H1 (cell line): Measurements from ENCODE around the gene TMC6. TPM values are rescaled to one million over a fixed set of nuclear protein-coding genes. Genes with fewer than 3 reads are reported as not detected.

Experiments
- CTCF ChIA-PET: fragments of 300-600 bp; sonication (Branson Sonifier 250); formaldehyde crosslinking; loops from one replicate; lab custom pipeline; 2021; ENCODE audit not compliant: partially characterized antibody; lab: Charles Lee
- POLR2A ChIA-PET: fragments of 300-600 bp; sonication (Branson Sonifier 250); formaldehyde crosslinking; loops from one replicate; lab custom pipeline; 2021; ENCODE audit warnings: inconsistent platforms; ENCODE audit not compliant: partially characterized antibody; lab: Charles Lee
- DNase-seq, 2 experiments: peaks; one replicate each; pipeline versions ENCODE4 v3.0.0 to v3.0.0-alpha.2; 2010 to 2022; ENCODE audit warnings: low spot score in 2 of 2, low read depth in 1 of 2, mixed read lengths in 1 of 2
- FAIRE-seq: peaks from 2 replicates; lab custom pipeline; 2011; peaks lifted over from hg19 to GRCh38; lab: Jason Lieb, UNC
- H2AFZ ChIP-seq: 2 replicates; pipeline ENCODE4 v1.8.1; 2012; ENCODE audit warnings: low read length, inconsistent platforms
- H2AK5ac ChIP-seq: 2 replicates; pipeline ENCODE4 v1.6.1; 2013; ENCODE audit warnings: low read depth, low read length
- H2BK120ac ChIP-seq: replicated peaks from 2 replicates; pipeline ENCODE3; 2013; ENCODE audit warnings: low read depth, low read length, inconsistent platforms
- H2BK12ac ChIP-seq: 2 replicates; pipeline ENCODE4 v1.6.1; 2013; ENCODE audit warnings: low read depth, low read length
- H2BK15ac ChIP-seq: 2 replicates; pipeline ENCODE4 v1.6.1; 2013; ENCODE audit warnings: low read length
- H2BK20ac ChIP-seq: 2 replicates; pipeline ENCODE4 v1.6.1; 2013; ENCODE audit warnings: low read length
- H2BK5ac ChIP-seq: 2 replicates; pipeline ENCODE4 v1.6.1; 2013; ENCODE audit warnings: low read depth, low read length
- H3K14ac ChIP-seq: 2 replicates; pipeline ENCODE4 v1.6.1; 2013; ENCODE audit warnings: inconsistent platforms; ENCODE audit not compliant: insufficient read length
- H3K18ac ChIP-seq: 2 replicates; pipeline ENCODE4 v1.6.1; 2013; ENCODE audit warnings: low read length; ENCODE audit errors: extremely low read depth
- H3K23ac ChIP-seq: 2 replicates; pipeline ENCODE4 v1.6.1; 2013; ENCODE audit warnings: inconsistent platforms; ENCODE audit not compliant: insufficient read length
- H3K23me2 ChIP-seq: 2 replicates; pipeline ENCODE4 v1.6.1; 2013; ENCODE audit warnings: low read depth, low read length
- H3K27ac ChIP-seq: 2 replicates; pipeline ENCODE4 v1.6.1; 2011; ENCODE audit warnings: low read depth, low read length, inconsistent platforms
- H3K27me3 ChIP-seq, 4 experiments: replicated peaks in 1 of 4; 1 replicate in 1 of 4; 2 replicates in 3 of 4; pipeline versions ENCODE4 v1.6.1 to v1.8.1; 2011 to 2013; ENCODE audit warnings: low read length in 3 of 4, mild to moderate bottlenecking in 3 of 4, inconsistent platforms in 2 of 4, mixed read lengths in 2 of 4, moderate library complexity in 1 of 4; ENCODE audit not compliant: control insufficient read depth in 3 of 4, insufficient read depth in 3 of 4; ENCODE audit errors: extremely low read depth in 1 of 4
- H3K36me3 ChIP-seq, 4 experiments: 2 replicates each; pipeline versions ENCODE4 v1.6.1 to v1.8.1; 2011 to 2013; ENCODE audit warnings: mild to moderate bottlenecking in 4 of 4, low read length in 3 of 4, moderate library complexity in 2 of 4, control low read depth in 1 of 4, inconsistent platforms in 1 of 4; ENCODE audit not compliant: insufficient read depth in 4 of 4, control insufficient read depth in 2 of 4
- H3K4ac ChIP-seq: replicated peaks from 2 replicates; pipeline ENCODE3; 2013; ENCODE audit warnings: low read length, low read depth, mixed read lengths, inconsistent platforms; ENCODE audit not compliant: insufficient read length
- H3K4me1 ChIP-seq, 4 experiments: replicated peaks in 1 of 4; 1 replicate in 1 of 4; 2 replicates in 3 of 4; pipeline versions ENCODE4 v1.6.1 to v1.8.1; 2011 to 2013; ENCODE audit warnings: low read length in 3 of 4, inconsistent platforms in 2 of 4, mixed read lengths in 1 of 4; ENCODE audit not compliant: insufficient read depth in 4 of 4, control insufficient read depth in 3 of 4
- H3K4me2 ChIP-seq, 2 experiments: 2 replicates each; pipeline versions ENCODE4 v1.6.1 to v1.8.1; 2011 to 2013; ENCODE audit warnings: low read depth in 2 of 2, low read length in 2 of 2, control low read depth in 1 of 2, inconsistent platforms in 1 of 2, mild to moderate bottlenecking in 1 of 2; ENCODE audit not compliant: insufficient read depth in 1 of 2
- H3K4me3 ChIP-seq, 4 experiments: fragments of 200-600, 300-600 bp in 1 of 4; sonication (generic), shearing (Covaris generic), sonication (Bioruptor Twin) in 1 of 4; 2 replicates each; pipeline versions ENCODE4 v1.5.1 to v1.8.1; 2011 to 2016; ENCODE audit warnings: low read length in 4 of 4, low read depth in 3 of 4, control low read depth in 2 of 4, inconsistent platforms in 2 of 4, mild to moderate bottlenecking in 2 of 4, mixed read lengths in 1 of 4, moderate library complexity in 1 of 4; ENCODE audit not compliant: insufficient read depth in 2 of 4; ENCODE audit errors: extremely low read depth in 1 of 4
- H3K56ac ChIP-seq: replicated peaks from 2 replicates; pipeline ENCODE3; 2013; ENCODE audit warnings: low read depth, mild to moderate bottlenecking, mixed read lengths, low read length, inconsistent platforms; ENCODE audit not compliant: insufficient read length
- H3K79me1 ChIP-seq: 2 replicates; pipeline ENCODE4 v1.6.1; 2013; ENCODE audit warnings: low read depth, low read length, control low read depth
- H3K79me2 ChIP-seq, 2 experiments: 2 replicates each; pipeline versions ENCODE4 v1.6.1 to v1.8.1; 2012 to 2013; ENCODE audit warnings: low read length in 2 of 2, mild to moderate bottlenecking in 2 of 2, inconsistent platforms in 1 of 2; ENCODE audit not compliant: insufficient read depth in 2 of 2, control insufficient read depth in 1 of 2
- H3K9ac ChIP-seq, 4 experiments: replicated peaks in 1 of 4; 1 replicate in 1 of 4; 2 replicates in 3 of 4; pipeline versions ENCODE4 v1.6.1 to v1.8.1; 2011 to 2013; ENCODE audit warnings: low read depth in 3 of 4, low read length in 3 of 4, control low read depth in 2 of 4, mild to moderate bottlenecking in 2 of 4, moderate library complexity in 2 of 4, inconsistent platforms in 1 of 4; ENCODE audit errors: extremely low read depth in 1 of 4
- H3K9me3 ChIP-seq, 2 experiments: 2 replicates each; pipeline versions ENCODE4 v1.6.1 to v1.8.1; 2012 to 2013; ENCODE audit warnings: mild to moderate bottlenecking in 2 of 2, moderate library complexity in 2 of 2, control low read depth in 1 of 2, inconsistent platforms in 1 of 2, low read depth in 1 of 2, low read length in 1 of 2, mixed read lengths in 1 of 2; ENCODE audit not compliant: insufficient read depth in 2 of 2
- H4K20me1 ChIP-seq, 2 experiments: replicated peaks in 1 of 2; 2 replicates each; pipeline versions ENCODE3 to v1.8.1; 2011 to 2013; ENCODE audit warnings: inconsistent platforms in 2 of 2, low read length in 2 of 2, mild to moderate bottlenecking in 1 of 2; ENCODE audit not compliant: insufficient read depth in 2 of 2, control insufficient read depth in 1 of 2
- H4K5ac ChIP-seq: 2 replicates; pipeline ENCODE4 v1.6.1; 2013; ENCODE audit warnings: low read length, low read depth, mixed read lengths, inconsistent platforms; ENCODE audit not compliant: insufficient read length
- H4K8ac ChIP-seq: 2 replicates; pipeline ENCODE4 v1.8.0; 2013; ENCODE audit warnings: mild to moderate bottlenecking, moderate library complexity, low read length, inconsistent platforms; ENCODE audit not compliant: insufficient read depth; ENCODE audit errors: extremely low read depth
- H4K91ac ChIP-seq: replicated peaks from 2 replicates; pipeline ENCODE3; 2013; ENCODE audit warnings: low read length, mixed read lengths, inconsistent platforms; ENCODE audit not compliant: insufficient read length
- CBX8 ChIP-seq: fragments of 300-800, 300-1000 bp; sonication (generic); IDR thresholded peaks from 2 replicates; pipeline ENCODE4 v1.7.1; 2016; ENCODE audit warnings: low read depth, low read length, borderline replicate concordance
- CHD2 ChIP-seq: IDR thresholded peaks from 2 replicates; pipeline ENCODE4 v1.6.1; 2012; ENCODE audit warnings: low read length, improper control_type of control experiment
- RXRA ChIP-seq: IDR thresholded peaks from 2 replicates; pipeline ENCODE4 v1.6.1; 2011; ENCODE audit warnings: low read depth, mild to moderate bottlenecking, low read length, moderate library complexity; ENCODE audit not compliant: insufficient read depth
- TAF1 ChIP-seq: IDR thresholded peaks from 2 replicates; pipeline ENCODE4 v1.6.1; 2011; ENCODE audit warnings: mild to moderate bottlenecking, low read depth, low read length
- WGBS, 2 experiments: shearing (Covaris generic) in 1 of 2; methylation state at CpG; one replicate each; pipeline versions ENCODE4 v1.1.6 to v1.1.7; 2013 to 2015; ENCODE audit warnings: low lambda C conversion rate in 2 of 2, mixed read lengths in 2 of 2, inconsistent platforms in 1 of 2, low coverage in 1 of 2, missing lambda C conversion rate in 1 of 2; ENCODE audit not compliant: insufficient replicate concordance in 2 of 2, insufficient coverage in 1 of 2, insufficient read length in 1 of 2; ENCODE audit errors: extremely low coverage in 1 of 2, missing lambda C conversion rate in 1 of 2; 5-methylcytosine and 5-hydroxymethylcytosine counted together
- polyA plus RNA-seq, 7 experiments: library from polyadenylated mRNA; depleted of rRNA in 3 of 7; stranded (reverse) in 5 of 7; unstranded in 2 of 7; fragments of >200 nt in 5 of 7; fragments of 200-250 nt in 2 of 7; gene quantifications; 1 replicate in 5 of 7; 2 replicates in 1 of 7; 4 replicates in 1 of 7; pipeline versions ENCODE4 v1.2.1 to v1.2.3, GENCODE V29; 2011 to 2013; ENCODE audit warnings: missing spikeins in 2 of 7, mixed read lengths in 2 of 7
- total RNA-seq: library from RNA; stranded (reverse); fragmentation: NEBNext Ultra II Directional; extraction: Animal tissue kit (Norgen Biotek cat#: 25700); gene quantifications from 2 replicates; pipeline ENCODE4 v1.2.1, GENCODE V29; 2021

Gene TMC6
- total and polyA plus RNA-seq, 2 of the 8 experiments (the other 6 are each of a cell fraction or from before 2014, with no cell fraction given): 39.4 to 77.6 TPM

DNA sequence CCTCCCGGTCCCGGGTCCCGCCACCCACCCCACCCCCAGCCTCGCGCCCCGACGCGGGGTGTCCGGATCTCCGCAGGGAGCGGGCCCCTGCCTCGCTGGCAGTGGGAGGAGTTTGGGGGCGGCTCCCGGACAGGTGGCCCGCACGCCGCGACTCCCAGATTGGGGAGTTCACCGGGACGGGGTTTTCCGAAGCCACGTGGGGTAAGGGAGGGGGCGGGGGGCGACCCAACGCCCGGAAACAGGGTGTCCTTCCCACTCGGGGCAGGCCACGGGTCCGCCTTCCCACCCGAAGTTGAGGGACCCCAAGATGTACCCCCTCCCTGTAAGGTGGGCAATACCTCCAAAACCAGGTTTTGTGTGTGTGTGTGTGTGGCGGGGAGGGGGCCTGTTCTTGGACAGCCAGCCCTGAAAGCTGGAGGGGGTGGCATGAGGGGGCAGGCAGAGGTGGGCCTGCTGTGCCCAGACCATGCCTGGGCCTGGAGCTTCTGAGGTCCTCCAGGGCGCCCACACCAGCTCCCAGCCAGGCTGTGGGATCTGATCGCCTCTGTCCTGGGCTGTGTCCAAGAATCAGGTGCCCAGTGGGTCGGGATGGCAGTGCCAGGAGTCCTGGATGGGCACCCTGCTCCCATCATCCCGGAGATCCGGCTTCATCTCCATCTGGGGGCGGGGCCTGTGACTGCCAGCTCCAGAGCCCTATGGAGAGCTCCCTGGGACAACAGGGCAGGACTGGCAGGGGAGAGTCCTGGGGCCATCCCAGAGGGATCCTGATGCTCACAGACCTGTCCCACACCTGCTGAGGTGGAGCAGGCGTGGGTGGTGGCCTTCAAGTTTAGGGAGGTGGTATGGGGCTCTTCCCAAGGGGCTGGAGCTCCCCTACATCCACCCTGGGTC is 40.6 kb upstream of the TMC6 start:
- H3K4me3 ChIP-seq: peak overlapping the region; percentile 57 to 87 (median 65)
- no peak overlapping the region for H2AFZ ChIP-seq
- H3K9me3 ChIP-seq: no peaks in the 10 kb centered on the region
- TF ChIP-seq TAF1 (no peak), CBX8 (no peak), CHD2 (peak; percentile 31; the same call in 1 of the 2 replicates), RXRA (no peak)
- H2BK5ac ChIP-seq: peak overlapping the region; percentile 52; the same call in 1 of the 2 replicates
- H3K9ac ChIP-seq: no peak overlapping the region; a peak in 1 of 7 replicates
- H3K79me1 ChIP-seq: peaks cover 6% of the 10 kb centered on the region
- H3K4me1 ChIP-seq: peaks cover 5 to 39% (median 19%) of the 10 kb centered on the region in 4 experiments
- no peak overlapping the region for H3K27ac ChIP-seq
- H2BK120ac ChIP-seq: no peak overlapping the region
- FAIRE-seq (no peak), DNase-seq (peak in 1 of 2 experiments; percentile 80)
- no peak overlapping the region for H3K23ac ChIP-seq
- no peak overlapping the region for H4K8ac ChIP-seq
- H3K27me3 ChIP-seq: no peaks in the 10 kb centered on the region
- peaks cover 1 to 16% (median 3%) of the 10 kb centered on the region in 4 experiments; a peak in 5 of 8 replicates for H3K36me3 ChIP-seq
- peak overlapping the region; percentile 65 to 83 for H3K4me2 ChIP-seq
- 11% methylated on average over 25 of the region's 38 CpGs; no CpG with 5 or more reads in 1 of the 2 experiments for WGBS, 2 experiments
- H3K56ac ChIP-seq: no peak overlapping the region
- H2BK12ac ChIP-seq: 0 out of 2 replicates have a peak overlapping the region, but pooled peaks have one; percentile 17
- H4K5ac ChIP-seq: peak overlapping the region; percentile 23
- ChIA-PET CTCF (interaction anchor here (0.6 to 1.8 kb wide), 9 partner anchors 9 to 58 kb away, joined by 3 to 9 read pairs (median 3); no protein-coding TSS in a partner anchor), POLR2A (interaction anchor here (0.6 to 10.2 kb wide), 19 partner anchors 8 to 538 kb away, joined by 3 to 131 read pairs (median 4); partner anchors contain the start of genes AFMID, BIRC5 and TK1)
- H2BK15ac ChIP-seq: peak overlapping the region; percentile 92; the same call in 1 of the 2 replicates
- H3K79me2 ChIP-seq: no peaks in the 10 kb centered on the region
- H3K18ac ChIP-seq: no peak overlapping the region
- H3K4ac ChIP-seq: no peak overlapping the region
- H4K91ac ChIP-seq: peak overlapping the region; percentile 73
- no peak overlapping the region for H3K14ac ChIP-seq
- no peak overlapping the region for H2BK20ac ChIP-seq
- H3K23me2 ChIP-seq: peaks cover 5% of the 10 kb centered on the region; the same call in 1 of the 2 replicates
- 0 out of 2 replicates have a peak overlapping the region, but pooled peaks have one; percentile 93 for H2AK5ac ChIP-seq
- peaks cover 12% of the 10 kb centered on the region in 2 experiments for H4K20me1 ChIP-seq
